IPS-20b (cell line): ENCODE data around the gene EGR4.

Source experiments
- H3K27ac ChIP-seq: one replicate; pipeline ENCODE4 v1.5.1; 2013; ENCODE audit warnings: low read length
- H3K27me3 ChIP-seq: 2 replicates; pipeline ENCODE4 v1.6.1; 2013; ENCODE audit warnings: mild to moderate bottlenecking, low read length, inconsistent platforms; ENCODE audit not compliant: insufficient read depth
- H3K36me3 ChIP-seq: 2 replicates; pipeline ENCODE4 v1.6.1; 2013; ENCODE audit warnings: low read depth, mild to moderate bottlenecking, inconsistent platforms, low read length, moderate library complexity; ENCODE audit not compliant: insufficient read depth
- H3K4me1 ChIP-seq: 2 replicates; pipeline ENCODE4 v1.6.1; 2013; ENCODE audit warnings: mild to moderate bottlenecking, control low read depth, inconsistent platforms, low read length, moderate library complexity; ENCODE audit not compliant: insufficient read depth
- H3K4me3 ChIP-seq: 2 replicates; pipeline ENCODE4 v1.5.1; 2013; ENCODE audit warnings: mild to moderate bottlenecking, low read length, inconsistent platforms
- H3K9ac ChIP-seq: 2 replicates; pipeline ENCODE4 v1.6.1; 2013; ENCODE audit warnings: low read depth, mild to moderate bottlenecking, inconsistent platforms, low read length, moderate library complexity
- H3K9me3 ChIP-seq: 2 replicates; pipeline ENCODE4 v1.6.1; 2013; ENCODE audit warnings: mild to moderate bottlenecking, low read depth, low read length, inconsistent platforms; ENCODE audit not compliant: insufficient read depth

Gene EGR4

DNA sequence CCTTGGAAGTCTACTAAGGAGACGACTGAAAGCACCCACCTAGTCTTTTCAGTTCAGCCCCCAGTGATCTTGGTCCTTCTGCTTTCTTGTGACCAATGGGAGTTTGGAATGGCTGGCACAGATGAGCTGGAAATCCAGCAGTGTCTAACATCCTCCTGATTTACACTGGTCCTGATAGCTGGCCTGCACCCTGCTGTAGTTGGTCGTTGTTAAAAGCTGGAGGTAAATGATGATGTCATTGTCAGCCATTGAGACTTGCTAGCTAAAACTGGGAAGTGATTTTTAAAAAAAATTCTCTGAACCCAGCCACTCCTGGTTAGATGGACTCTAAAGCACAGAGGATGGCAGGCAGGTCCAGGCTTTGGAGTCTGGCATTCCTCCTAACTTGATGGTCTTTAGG lies 39.9 kb downstream of the EGR4 start:
- Histone ChIP-seq H3K4me1 (no peaks in the 10 kb centered on the region; the same call in 1 of the 2 replicates), H3K36me3 (peaks cover 65% of the 10 kb centered on the region), H3K9me3 (no peaks in the 10 kb centered on the region), H3K27me3 (no peaks in the 10 kb centered on the region), H3K4me3 (no peak overlapping the region), H3K27ac (no peak overlapping the region), H3K9ac (no peak overlapping the region)

- Histone ChIP-seq H3K36me3 (peaks cover 72% of the 10 kb centered on the region), H3K4me1 (no peaks in the 10 kb centered on the region; the same call in 1 of the 2 replicates), H3K4me3 (no peak overlapping the region), H3K9ac (no peak overlapping the region), H3K27ac (no peak overlapping the region), H3K9me3 (no peaks in the 10 kb centered on the region), H3K27me3 (no peaks in the 10 kb centered on the region)
Observed at GRCh38 chr2:73252238-73253027, 40.9 kb downstream of the EGR4 start.

GRCh38 chr2:73250872-73251846 lies 42.2 kb downstream of the EGR4 start:
- H3K27me3 ChIP-seq = no peaks in the 10 kb centered on the region
- no peak overlapping the region for H3K27ac ChIP-seq
- H3K9me3 ChIP-seq = no peaks in the 10 kb centered on the region
- no peaks in the 10 kb centered on the region; the same call in 1 of the 2 replicates for H3K4me1 ChIP-seq
- H3K4me3 ChIP-seq = no peak overlapping the region
- H3K9ac ChIP-seq = no peak overlapping the region
- peaks cover 85% of the 10 kb centered on the region for H3K36me3 ChIP-seq

DNA sequence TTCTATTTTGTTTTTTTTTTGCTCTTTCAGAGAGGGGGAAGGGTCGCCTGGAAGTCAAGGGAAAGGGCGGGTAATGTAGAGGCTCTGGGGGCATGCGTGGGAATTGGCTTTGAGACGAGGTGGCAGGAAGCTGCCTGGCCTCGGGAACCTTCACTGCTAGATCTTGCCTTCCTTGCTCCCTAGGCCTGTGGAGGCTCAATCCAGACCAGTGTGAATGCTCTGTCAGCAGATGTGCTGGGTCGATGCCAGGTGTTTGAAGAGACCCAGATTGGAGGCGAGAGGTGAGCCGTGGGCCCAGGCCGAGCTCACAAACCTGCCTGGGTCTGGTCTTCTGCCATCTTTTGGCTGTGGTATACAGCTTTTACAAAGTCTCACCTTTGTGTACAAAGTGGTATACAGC lies 43.7 kb downstream of the EGR4 start:
- Histone ChIP-seq H3K27ac (no peak overlapping the region), H3K4me3 (no peak overlapping the region), H3K36me3 (peaks cover 99% of the 10 kb centered on the region), H3K4me1 (no peaks in the 10 kb centered on the region), H3K9ac (no peak overlapping the region), H3K9me3 (no peaks in the 10 kb centered on the region), H3K27me3 (no peaks in the 10 kb centered on the region)

- no peaks in the 10 kb centered on the region for H3K27me3 ChIP-seq
- H3K4me1 ChIP-seq = no peaks in the 10 kb centered on the region; the same call in 1 of the 2 replicates
- H3K4me3 ChIP-seq = no peak overlapping the region
- H3K9ac ChIP-seq = no peak overlapping the region
- no peak overlapping the region for H3K27ac ChIP-seq
- peaks cover 99% of the 10 kb centered on the region for H3K36me3 ChIP-seq
- H3K9me3 ChIP-seq = no peaks in the 10 kb centered on the region
Observed at GRCh38 chr2:73246850-73247249, 46.5 kb downstream of the EGR4 start.

- Histone ChIP-seq H3K9ac (no peak overlapping the region), H3K27ac (no peak overlapping the region), H3K4me1 (no peaks in the 10 kb centered on the region; the same call in 1 of the 2 replicates), H3K36me3 (peaks cover 99% of the 10 kb centered on the region), H3K4me3 (no peak overlapping the region), H3K27me3 (no peaks in the 10 kb centered on the region), H3K9me3 (no peaks in the 10 kb centered on the region)
Observed at GRCh38 chr2:73244580-73244979, 48.8 kb downstream of the EGR4 start.

GRCh38 chr2:73243884-73244570 lies 49.3 kb downstream of the EGR4 start:
- peaks cover under 1% of the 10 kb centered on the region; the same call in 1 of the 2 replicates for H3K4me1 ChIP-seq
- no peak overlapping the region for H3K27ac ChIP-seq
- no peaks in the 10 kb centered on the region for H3K27me3 ChIP-seq
- H3K36me3 ChIP-seq = peaks cover 99% of the 10 kb centered on the region
- no peak overlapping the region for H3K9ac ChIP-seq
- H3K4me3 ChIP-seq = no peak overlapping the region
- no peaks in the 10 kb centered on the region for H3K9me3 ChIP-seq
